ENCODE measurements around the gene MYBPC1. TPM values are rescaled to one million over a fixed set of nuclear protein-coding genes. Genes with fewer than 3 reads are reported as not detected.

The MYBPC1 gene
- total and polyA plus RNA-seq, 2 donors = 4.6 to 10.6 TPM

GRCh38 chr12:101637936-101638335 lies 43.2 kb downstream of the MYBPC1 start:
- Histone ChIP-seq H3K27me3 (ENCODE audit: control insufficient read depth in 2 of 2, insufficient read depth in 1 of 2, low read length in 1 of 2) (peaks cover 0 to 9% of the 10 kb centered on the region in 2 donors), H3K36me3 (ENCODE audit: control insufficient read depth in 2 of 2, insufficient read depth in 2 of 2, low read length in 1 of 2) (no peaks in the 10 kb centered on the region), H3K4me3 (ENCODE audit: low read length in 2 of 2) (no peak overlapping the region), H3K4me1 (ENCODE audit: control insufficient read depth in 2 of 2, insufficient read depth in 2 of 2, low read length in 2 of 2) (peaks cover 3 to 5% of the 10 kb centered on the region in 2 donors), H3K9me3 (ENCODE audit: control insufficient read depth in 2 of 2, insufficient read depth in 1 of 2, low read length in 1 of 2) (no peaks in the 10 kb centered on the region), H3K27ac (ENCODE audit: low read depth in 1 of 2, low read length in 1 of 2) (no peak overlapping the region)
- 97% methylated on average over 3 of the region's 3 CpGs for WGBS
- DNase-seq (ENCODE audit: low read depth in 6 of 9, low spot score in 9 of 9) = no peak

GRCh38 chr12:101642115-101643067 lies 47.6 kb downstream of the MYBPC1 start:
- WGBS = 28% methylated on average over 36 of the region's 36 CpGs
- Histone ChIP-seq H3K4me1 (ENCODE audit: control insufficient read depth in 2 of 2, insufficient read depth in 2 of 2, low read length in 2 of 2) (peaks cover 3 to 5% of the 10 kb centered on the region in 2 donors), H3K27ac (ENCODE audit: low read depth in 1 of 2, low read length in 1 of 2) (no peak overlapping the region), H3K4me3 (ENCODE audit: low read length in 2 of 2) (no peak overlapping the region), H3K9me3 (ENCODE audit: control insufficient read depth in 2 of 2, insufficient read depth in 1 of 2, low read length in 1 of 2) (no peaks in the 10 kb centered on the region), H3K36me3 (ENCODE audit: control insufficient read depth in 2 of 2, insufficient read depth in 2 of 2, low read length in 1 of 2) (no peaks in the 10 kb centered on the region), H3K27me3 (ENCODE audit: control insufficient read depth in 2 of 2, insufficient read depth in 1 of 2, low read length in 1 of 2) (peaks cover 0 to 9% of the 10 kb centered on the region in 2 donors)
- DNase-seq (ENCODE audit: low read depth in 6 of 9, low spot score in 9 of 9) = peak in 5 of 9 donors; percentile 22 to 44 (median 24)

- Histone ChIP-seq H3K36me3 (ENCODE audit: control insufficient read depth in 2 of 2, insufficient read depth in 2 of 2, low read length in 1 of 2) (no peaks in the 10 kb centered on the region), H3K4me1 (ENCODE audit: control insufficient read depth in 2 of 2, insufficient read depth in 2 of 2, low read length in 2 of 2) (peaks cover 0 to under 1% of the 10 kb centered on the region in 2 donors), H3K27ac (ENCODE audit: low read depth in 1 of 2, low read length in 1 of 2) (no peak overlapping the region), H3K27me3 (ENCODE audit: control insufficient read depth in 2 of 2, insufficient read depth in 1 of 2, low read length in 1 of 2) (peaks cover 0 to 2% of the 10 kb centered on the region in 2 donors), H3K9me3 (ENCODE audit: control insufficient read depth in 2 of 2, insufficient read depth in 1 of 2, low read length in 1 of 2) (no peaks in the 10 kb centered on the region), H3K4me3 (ENCODE audit: low read length in 2 of 2) (no peak overlapping the region)
- 94% methylated on average over 2 of the region's 2 CpGs for WGBS
- DNase-seq (ENCODE audit: low read depth in 6 of 9, low spot score in 9 of 9) = no peak
Measured at GRCh38 chr12:101647711-101648110, 52.9 kb downstream of the MYBPC1 start.

GRCh38 chr12:101648195-101648594 lies 53.4 kb downstream of the MYBPC1 start:
- no peak for DNase-seq (ENCODE audit: low read depth in 6 of 9, low spot score in 9 of 9)
- Histone ChIP-seq H3K27ac (ENCODE audit: low read depth in 1 of 2, low read length in 1 of 2) (no peak overlapping the region), H3K9me3 (ENCODE audit: control insufficient read depth in 2 of 2, insufficient read depth in 1 of 2, low read length in 1 of 2) (no peaks in the 10 kb centered on the region), H3K4me3 (ENCODE audit: low read length in 2 of 2) (no peak overlapping the region), H3K27me3 (ENCODE audit: control insufficient read depth in 2 of 2, insufficient read depth in 1 of 2, low read length in 1 of 2) (no peaks in the 10 kb centered on the region), H3K4me1 (ENCODE audit: control insufficient read depth in 2 of 2, insufficient read depth in 2 of 2, low read length in 2 of 2) (no peaks in the 10 kb centered on the region), H3K36me3 (ENCODE audit: control insufficient read depth in 2 of 2, insufficient read depth in 2 of 2, low read length in 1 of 2) (no peaks in the 10 kb centered on the region)
- 89% methylated on average over 2 of the region's 2 CpGs for WGBS

GRCh38 chr12:101650346-101651117 lies 55.8 kb downstream of the MYBPC1 start:
- no peak for DNase-seq (ENCODE audit: low read depth in 6 of 9, low spot score in 9 of 9)
- no peaks in the 10 kb centered on the region for H3K36me3 ChIP-seq (ENCODE audit: control insufficient read depth in 2 of 2, insufficient read depth in 2 of 2, low read length in 1 of 2)
- no peaks in the 10 kb centered on the region for H3K4me1 ChIP-seq (ENCODE audit: control insufficient read depth in 2 of 2, insufficient read depth in 2 of 2, low read length in 2 of 2)
- H3K27me3 ChIP-seq (ENCODE audit: control insufficient read depth in 2 of 2, insufficient read depth in 1 of 2, low read length in 1 of 2) = no peaks in the 10 kb centered on the region
- H3K9me3 ChIP-seq (ENCODE audit: control insufficient read depth in 2 of 2, insufficient read depth in 1 of 2, low read length in 1 of 2) = no peaks in the 10 kb centered on the region
- 81% methylated on average over 4 of the region's 4 CpGs for WGBS
- no peak overlapping the region for H3K27ac ChIP-seq (ENCODE audit: low read depth in 1 of 2, low read length in 1 of 2)
- no peak overlapping the region for H3K4me3 ChIP-seq (ENCODE audit: low read length in 2 of 2)

GRCh38 chr12:101653030-101653429 lies 58.3 kb downstream of the MYBPC1 start:
- Histone ChIP-seq H3K27ac (ENCODE audit: low read depth in 1 of 2, low read length in 1 of 2) (no peak overlapping the region), H3K27me3 (ENCODE audit: control insufficient read depth in 2 of 2, insufficient read depth in 1 of 2, low read length in 1 of 2) (no peaks in the 10 kb centered on the region), H3K4me1 (ENCODE audit: control insufficient read depth in 2 of 2, insufficient read depth in 2 of 2, low read length in 2 of 2) (no peaks in the 10 kb centered on the region), H3K9me3 (ENCODE audit: control insufficient read depth in 2 of 2, insufficient read depth in 1 of 2, low read length in 1 of 2) (no peaks in the 10 kb centered on the region), H3K36me3 (ENCODE audit: control insufficient read depth in 2 of 2, insufficient read depth in 2 of 2, low read length in 1 of 2) (no peaks in the 10 kb centered on the region), H3K4me3 (ENCODE audit: low read length in 2 of 2) (no peak overlapping the region)
- no peak for DNase-seq (ENCODE audit: low read depth in 6 of 9, low spot score in 9 of 9)
- WGBS = 92% methylated on average over 3 of the region's 3 CpGs

- no peak for DNase-seq (ENCODE audit: low read depth in 6 of 9, low spot score in 9 of 9)
- Histone ChIP-seq H3K4me3 (ENCODE audit: low read length in 2 of 2) (no peak overlapping the region), H3K27me3 (ENCODE audit: control insufficient read depth in 2 of 2, insufficient read depth in 1 of 2, low read length in 1 of 2) (no peaks in the 10 kb centered on the region), H3K36me3 (ENCODE audit: control insufficient read depth in 2 of 2, insufficient read depth in 2 of 2, low read length in 1 of 2) (no peaks in the 10 kb centered on the region), H3K27ac (ENCODE audit: low read depth in 1 of 2, low read length in 1 of 2) (no peak overlapping the region), H3K9me3 (ENCODE audit: control insufficient read depth in 2 of 2, insufficient read depth in 1 of 2, low read length in 1 of 2) (no peaks in the 10 kb centered on the region), H3K4me1 (ENCODE audit: control insufficient read depth in 2 of 2, insufficient read depth in 2 of 2, low read length in 2 of 2) (no peaks in the 10 kb centered on the region)
- WGBS = 76% methylated on average over 3 of the region's 3 CpGs
Measured at GRCh38 chr12:101653503-101653902, 58.7 kb downstream of the MYBPC1 start.

- 92% methylated on average over 1 of the region's 1 CpG for WGBS
- DNase-seq (ENCODE audit: low read depth in 6 of 9, low spot score in 9 of 9) = no peak
- no peaks in the 10 kb centered on the region for H3K36me3 ChIP-seq (ENCODE audit: control insufficient read depth in 2 of 2, insufficient read depth in 2 of 2, low read length in 1 of 2)
- H3K9me3 ChIP-seq (ENCODE audit: control insufficient read depth in 2 of 2, insufficient read depth in 1 of 2, low read length in 1 of 2) = no peaks in the 10 kb centered on the region
- H3K4me1 ChIP-seq (ENCODE audit: control insufficient read depth in 2 of 2, insufficient read depth in 2 of 2, low read length in 2 of 2) = no peaks in the 10 kb centered on the region
- H3K4me3 ChIP-seq (ENCODE audit: low read length in 2 of 2) = no peak overlapping the region
- H3K27ac ChIP-seq (ENCODE audit: low read depth in 1 of 2, low read length in 1 of 2) = no peak overlapping the region
- H3K27me3 ChIP-seq (ENCODE audit: control insufficient read depth in 2 of 2, insufficient read depth in 1 of 2, low read length in 1 of 2) = no peaks in the 10 kb centered on the region
Measured at GRCh38 chr12:101654442-101654841, 59.7 kb downstream of the MYBPC1 start.

GRCh38 chr12:101655393-101655792 lies 60.6 kb downstream of the MYBPC1 start:
- Histone ChIP-seq H3K36me3 (ENCODE audit: control insufficient read depth in 2 of 2, insufficient read depth in 2 of 2, low read length in 1 of 2) (no peaks in the 10 kb centered on the region), H3K9me3 (ENCODE audit: control insufficient read depth in 2 of 2, insufficient read depth in 1 of 2, low read length in 1 of 2) (no peaks in the 10 kb centered on the region), H3K4me3 (ENCODE audit: low read length in 2 of 2) (no peak overlapping the region), H3K4me1 (ENCODE audit: control insufficient read depth in 2 of 2, insufficient read depth in 2 of 2, low read length in 2 of 2) (no peaks in the 10 kb centered on the region), H3K27me3 (ENCODE audit: control insufficient read depth in 2 of 2, insufficient read depth in 1 of 2, low read length in 1 of 2) (no peaks in the 10 kb centered on the region), H3K27ac (ENCODE audit: low read depth in 1 of 2, low read length in 1 of 2) (no peak overlapping the region)
- 65% methylated on average over 2 of the region's 2 CpGs for WGBS
- no peak for DNase-seq (ENCODE audit: low read depth in 6 of 9, low spot score in 9 of 9)
